GM06990 (cell line): Measurements from ENCODE around the gene ZNF226.
"Not testable (repeated sequence)": the region's sequence is repeated elsewhere in the genome, so short reads cannot be mapped to it uniquely, and the experiment has no call there.

Experiments used
- DNase-seq: peaks from one replicate; pipeline ENCODE4 v3.0.0-alpha.2; 2011; ENCODE audit not compliant: insufficient read length; ENCODE audit errors: extremely low read depth
- H3K27me3 ChIP-seq: replicated peaks from 2 replicates; pipeline ENCODE4 v1.6.0; 2011; ENCODE audit warnings: low read length; ENCODE audit not compliant: control insufficient read depth, insufficient read depth
- H3K36me3 ChIP-seq: 2 replicates; pipeline ENCODE4 v1.5.1; 2011; ENCODE audit warnings: low read length; ENCODE audit not compliant: control insufficient read depth, insufficient read depth
- H3K4me3 ChIP-seq: replicated peaks from 2 replicates; pipeline ENCODE4 v1.5.1; 2011; ENCODE audit warnings: low read depth, mild to moderate bottlenecking, control low read depth, low read length
- TF ChIP-seq, protein P1 (sequence below): IDR thresholded peaks from 2 replicates; pipeline ENCODE4 v1.5.1; 2011; ENCODE audit warnings: low read length, control low read depth, mild to moderate bottlenecking, inconsistent platforms; ENCODE audit not compliant: insufficient read depth, poor library complexity, severe bottlenecking

ZNF226 gene

DNA sequence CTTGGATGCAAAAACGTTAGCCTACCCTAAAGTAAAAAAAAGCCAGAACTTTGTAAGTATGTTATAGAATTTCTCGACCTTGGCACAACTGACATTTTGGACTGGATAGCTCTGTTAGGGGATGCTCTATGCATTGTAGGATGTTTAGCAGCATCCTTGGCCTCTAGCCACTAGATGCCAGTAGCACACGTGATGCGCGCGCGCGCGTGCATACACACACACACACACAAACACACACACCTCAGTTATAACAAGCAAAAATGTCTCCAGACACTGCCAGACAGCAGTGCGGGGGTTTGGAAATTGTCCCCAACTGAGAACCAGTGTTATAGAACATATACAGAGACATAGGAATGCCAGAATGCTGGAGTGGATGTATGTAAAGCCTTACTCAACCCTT is 17.2 kb downstream of the ZNF226 start:
- TF ChIP-seq, protein P1, sequence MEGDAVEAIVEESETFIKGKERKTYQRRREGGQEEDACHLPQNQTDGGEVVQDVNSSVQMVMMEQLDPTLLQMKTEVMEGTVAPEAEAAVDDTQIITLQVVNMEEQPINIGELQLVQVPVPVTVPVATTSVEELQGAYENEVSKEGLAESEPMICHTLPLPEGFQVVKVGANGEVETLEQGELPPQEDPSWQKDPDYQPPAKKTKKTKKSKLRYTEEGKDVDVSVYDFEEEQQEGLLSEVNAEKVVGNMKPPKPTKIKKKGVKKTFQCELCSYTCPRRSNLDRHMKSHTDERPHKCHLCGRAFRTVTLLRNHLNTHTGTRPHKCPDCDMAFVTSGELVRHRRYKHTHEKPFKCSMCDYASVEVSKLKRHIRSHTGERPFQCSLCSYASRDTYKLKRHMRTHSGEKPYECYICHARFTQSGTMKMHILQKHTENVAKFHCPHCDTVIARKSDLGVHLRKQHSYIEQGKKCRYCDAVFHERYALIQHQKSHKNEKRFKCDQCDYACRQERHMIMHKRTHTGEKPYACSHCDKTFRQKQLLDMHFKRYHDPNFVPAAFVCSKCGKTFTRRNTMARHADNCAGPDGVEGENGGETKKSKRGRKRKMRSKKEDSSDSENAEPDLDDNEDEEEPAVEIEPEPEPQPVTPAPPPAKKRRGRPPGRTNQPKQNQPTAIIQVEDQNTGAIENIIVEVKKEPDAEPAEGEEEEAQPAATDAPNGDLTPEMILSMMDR = no peak
- H3K4me3 ChIP-seq = no peak overlapping the region
- no peak for DNase-seq
- H3K36me3 ChIP-seq = no peaks in the 10 kb centered on the region; the same call in 1 of the 2 replicates
- H3K27me3 ChIP-seq = no peaks in the 10 kb centered on the region

DNA sequence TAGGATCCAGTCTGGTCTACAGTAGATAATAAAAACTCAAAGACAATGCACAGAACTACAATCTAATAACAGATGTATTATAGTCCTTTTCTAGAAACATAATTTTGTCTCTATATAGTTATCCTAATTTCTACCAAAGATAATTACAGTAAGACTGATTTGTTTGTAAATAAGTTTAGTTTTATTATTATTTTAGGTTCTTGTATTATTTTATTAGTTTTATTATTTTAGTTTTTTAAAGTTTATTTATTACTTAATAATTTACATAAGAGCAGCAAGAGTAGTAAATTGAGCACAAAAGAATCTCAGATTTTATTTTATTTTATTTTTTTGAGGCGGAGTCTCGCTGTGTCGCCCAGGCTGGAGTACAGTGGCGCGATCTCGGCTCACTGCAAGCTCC is 25.1 kb downstream of the ZNF226 start:
- Histone ChIP-seq H3K27me3 (no peaks in the 10 kb centered on the region), H3K36me3 (no peaks in the 10 kb centered on the region), H3K4me3 (no peak overlapping the region)
- no peak for DNase-seq
- TF ChIP-seq, protein P1 = no peak

DNA sequence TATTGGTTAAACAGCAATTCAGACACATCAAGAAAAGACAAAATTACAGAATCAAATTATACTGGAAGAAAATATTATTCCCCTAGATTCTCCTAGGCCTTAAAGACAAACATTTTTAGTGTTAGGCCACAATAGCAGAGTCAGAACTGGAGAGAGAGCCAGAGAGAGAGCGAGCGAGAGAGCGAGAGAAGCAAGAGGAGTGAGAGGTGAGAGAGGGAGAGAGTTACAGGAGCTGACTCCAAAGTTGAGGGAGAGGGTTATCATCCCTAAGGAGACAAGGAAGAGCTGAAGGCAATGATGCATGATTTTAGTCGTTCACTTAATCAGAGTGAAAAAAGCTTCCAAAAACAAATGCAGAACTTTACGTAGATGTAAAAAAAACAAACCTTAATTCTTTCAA is 27.2 kb downstream of the ZNF226 start:
- H3K36me3 ChIP-seq = no peaks in the 10 kb centered on the region
- TF ChIP-seq, protein P1 = no peak
- no peak for DNase-seq

GRCh38 chr19:44196772-44197171 is 31.9 kb downstream of the ZNF226 start:
- TF ChIP-seq, protein P1 = no peak
- DNase-seq = no peak
- no peaks in the 10 kb centered on the region for H3K36me3 ChIP-seq
- no peaks in the 10 kb centered on the region for H3K27me3 ChIP-seq
- no peak overlapping the region for H3K4me3 ChIP-seq

More for the DNA sequence above, 27.2 kb downstream of the ZNF226 start:
- Histone ChIP-seq H3K4me3 (no peak overlapping the region), H3K27me3 (no peaks in the 10 kb centered on the region)

- Histone ChIP-seq H3K4me3 (no peak overlapping the region), H3K36me3 (no peaks in the 10 kb centered on the region), H3K27me3 (no peaks in the 10 kb centered on the region)
- TF ChIP-seq, protein P1 = no peak
- DNase-seq = no peak
These were observed 37.6 kb downstream of the ZNF226 start for GRCh38 chr19:44202470-44202869.

DNA sequence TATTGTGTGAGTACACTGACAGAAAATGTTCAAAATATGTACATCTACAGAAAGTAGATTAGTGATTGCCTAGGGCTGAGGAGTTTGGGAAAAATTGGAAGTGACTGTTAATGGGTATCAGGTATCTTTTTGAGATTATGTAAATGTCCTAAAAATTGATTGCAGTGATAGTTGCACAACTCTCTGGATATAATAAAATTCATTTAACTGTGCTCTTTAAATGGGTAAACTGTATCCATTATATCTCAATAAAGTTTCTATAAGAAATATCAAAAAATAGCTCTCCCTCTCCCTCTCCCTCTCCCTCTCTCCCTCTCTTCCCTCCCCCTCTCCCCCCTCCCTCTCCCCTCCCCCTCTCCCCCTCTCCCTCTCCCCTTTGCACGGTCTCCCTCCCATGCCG is 38.1 kb downstream of the ZNF226 start:
- no peak for DNase-seq
- Histone ChIP-seq H3K4me3 (no peak overlapping the region), H3K36me3 (no peaks in the 10 kb centered on the region), H3K27me3 (no peaks in the 10 kb centered on the region)
- TF ChIP-seq, protein P1 = no peak

- not testable (repeated sequence) for H3K4me3 ChIP-seq, H3K27me3 ChIP-seq, H3K36me3 ChIP-seq, DNase-seq
These were observed 39.0 kb downstream of the ZNF226 start for GRCh38 chr19:44203877-44204276.
